K562 (cell line): ENCODE measurements around the gene SLC2A4. TPM values are rescaled to one million over a fixed set of nuclear protein-coding genes. Genes with fewer than 3 reads are reported as not detected.

ENCODE experiments used
- ATF1 ChIP-seq, 2 experiments: fragments of 450-650 bp in 1 of 2; IDR thresholded peaks; 2 replicates each; pipeline ENCODE4 v1.6.1; 2016; ENCODE audit warnings: missing compliant biosample characterization in 1 of 2, missing genetic modification characterization in 1 of 2
- BCOR ChIP-seq: fragments of 450-650 bp; IDR thresholded peaks from 2 replicates; pipeline ENCODE4 v1.6.1; 2016
- DACH1 ChIP-seq: fragments of 450-650 bp; IDR thresholded peaks from 2 replicates; pipeline ENCODE4 v1.6.1; 2018; ENCODE audit not compliant: partially characterized antibody
- KLF13 ChIP-seq: fragments of 450-650 bp; IDR thresholded peaks from 2 replicates; pipeline ENCODE4 v1.6.1; 2016; ENCODE audit warnings: missing genetic modification characterization, low read depth, mild to moderate bottlenecking, missing compliant biosample characterization, moderate library complexity, borderline replicate concordance
- LARP7 ChIP-seq: fragments of 450-650 bp; IDR thresholded peaks from 2 replicates; pipeline ENCODE4 v1.6.1; 2016
- POLR2AphosphoS5 ChIP-seq: IDR thresholded peaks from 2 replicates; pipeline ENCODE4 v1.6.1; 2011; ENCODE audit warnings: mild to moderate bottlenecking, low read depth, low read length, moderate library complexity; ENCODE audit not compliant: control insufficient read depth, insufficient read depth
- RUNX1 ChIP-seq: sonication (generic); IDR thresholded peaks from 2 replicates; pipeline ENCODE4 v1.6.1; 2016; ENCODE audit warnings: antibody characterized with exemption, low read depth
- SIX5 ChIP-seq, 2 experiments: IDR thresholded peaks; 2 replicates each; pipeline ENCODE4 v1.6.1; 2011; ENCODE audit warnings: low read length in 2 of 2, borderline replicate concordance in 1 of 2, low read depth in 1 of 2, mild to moderate bottlenecking in 1 of 2, moderate library complexity in 1 of 2; ENCODE audit not compliant: insufficient read depth in 1 of 2
- SMARCC2 ChIP-seq: fragments of 450-650 bp; IDR thresholded peaks from 2 replicates; pipeline ENCODE4 v1.6.1; 2017; ENCODE audit warnings: antibody characterized with exemption, moderate library complexity, mild to moderate bottlenecking, low read depth
- SRSF3 ChIP-seq: fragments of 200-400 bp; formaldehyde crosslinking; IDR thresholded peaks from 2 replicates; pipeline ENCODE4 v1.6.1; 2016; ENCODE audit warnings: mild to moderate bottlenecking, low read length, moderate library complexity; ENCODE audit not compliant: insufficient read depth
- U2AF1 ChIP-seq: fragments of 200-400 bp; formaldehyde crosslinking; optimal IDR thresholded peaks from 2 replicates; pipeline ENCODE3; 2017; ENCODE audit warnings: mild to moderate bottlenecking, low read depth, low read length, moderate library complexity
- ZBTB2 ChIP-seq: fragments of 450-650 bp; IDR thresholded peaks from 2 replicates; pipeline ENCODE4 v1.6.1; 2016; ENCODE audit warnings: antibody characterized with exemption
- ZBTB34 ChIP-seq: fragments of 250-450 bp; sonication (Bioruptor Pico); IDR thresholded peaks from 2 replicates; pipeline ENCODE4 v1.8.0; 2021; ENCODE audit warnings: mild to moderate bottlenecking, moderate library complexity
- ZBTB43 ChIP-seq: sonication (generic); formaldehyde crosslinking; IDR thresholded peaks from 2 replicates; pipeline ENCODE4 v1.8.0; 2023; ENCODE audit warnings: mild to moderate bottlenecking, missing genetic modification reagents
- ZNF146 ChIP-seq: IDR thresholded peaks from one replicate; pipeline ENCODE4 v1.6.1; 2018; ENCODE audit warnings: missing compliant biosample characterization; ENCODE audit not compliant: unreplicated experiment
- ZNF57 ChIP-seq: fragments of 450-650 bp; formaldehyde crosslinking; IDR thresholded peaks from 2 replicates; pipeline ENCODE4 v1.4.0; 2020; ENCODE audit warnings: mild to moderate bottlenecking, moderate library complexity
- polyA plus RNA-seq, 8 experiments: library from polyadenylated mRNA; depleted of rRNA in 4 of 8; stranded (reverse) in 5 of 8; unstranded in 3 of 8; fragments of >200 nt; fragmentation: Nextera tagmentation in 2 of 8; fragmentation: Illumina TruSeq in 1 of 8; extraction: Ambion mirVana in 2 of 8; extraction: Trizol in 1 of 8; gene quantifications; 2 replicates each; pipeline versions ENCODE4 v1.2.1 to v1.2.3, GENCODE V29; 2011 to 2014; ENCODE audit warnings: inconsistent platforms in 1 of 8, missing spikeins in 1 of 8
- total RNA-seq, 7 experiments: library from RNA; depleted of rRNA in 6 of 7; stranded (reverse); fragments of >200 nt in 6 of 7; fragmentation: Illumina TruSeq in 2 of 7; extraction: Trizol in 2 of 7; gene quantifications; 2 replicates each; pipeline versions ENCODE4 v1.2.1 to v1.2.3, GENCODE V29; 2011 to 2021; ENCODE audit warnings: low replicate concordance in 1 of 7
- TF ChIP-seq, protein P1 (sequence below): sonication (generic); formaldehyde crosslinking; IDR thresholded peaks from 2 replicates; pipeline ENCODE4 v1.8.1; 2023; ENCODE audit warnings: mild to moderate bottlenecking, missing genetic modification reagents
- TF ChIP-seq, protein P2 (sequence below): fragments of 250-450 bp; sonication (Bioruptor Pico); IDR thresholded peaks from 2 replicates; pipeline ENCODE4 v1.8.0; 2021; ENCODE audit warnings: borderline replicate concordance, mild to moderate bottlenecking, moderate library complexity; ENCODE audit not compliant: poor library complexity, severe bottlenecking
- TF ChIP-seq, protein P3 (sequence below): fragments of 450-650 bp; formaldehyde crosslinking; IDR thresholded peaks from 2 replicates; pipeline ENCODE4 v1.4.0; 2020; ENCODE audit warnings: mild to moderate bottlenecking, moderate library complexity
- TF ChIP-seq, protein P4 (sequence below): fragments of 250-450 bp; sonication (Bioruptor Pico); IDR thresholded peaks from 2 replicates; pipeline ENCODE4 v1.8.0; 2021; ENCODE audit warnings: moderate library complexity, mild to moderate bottlenecking, inconsistent platforms

SLC2A4 gene
- total and polyA plus RNA-seq, 9 of the 15 experiments (the other 6 are each of a cell fraction or from before 2014, with no cell fraction given), result 0.74 to 3.5 (median 1.6) TPM

DNA sequence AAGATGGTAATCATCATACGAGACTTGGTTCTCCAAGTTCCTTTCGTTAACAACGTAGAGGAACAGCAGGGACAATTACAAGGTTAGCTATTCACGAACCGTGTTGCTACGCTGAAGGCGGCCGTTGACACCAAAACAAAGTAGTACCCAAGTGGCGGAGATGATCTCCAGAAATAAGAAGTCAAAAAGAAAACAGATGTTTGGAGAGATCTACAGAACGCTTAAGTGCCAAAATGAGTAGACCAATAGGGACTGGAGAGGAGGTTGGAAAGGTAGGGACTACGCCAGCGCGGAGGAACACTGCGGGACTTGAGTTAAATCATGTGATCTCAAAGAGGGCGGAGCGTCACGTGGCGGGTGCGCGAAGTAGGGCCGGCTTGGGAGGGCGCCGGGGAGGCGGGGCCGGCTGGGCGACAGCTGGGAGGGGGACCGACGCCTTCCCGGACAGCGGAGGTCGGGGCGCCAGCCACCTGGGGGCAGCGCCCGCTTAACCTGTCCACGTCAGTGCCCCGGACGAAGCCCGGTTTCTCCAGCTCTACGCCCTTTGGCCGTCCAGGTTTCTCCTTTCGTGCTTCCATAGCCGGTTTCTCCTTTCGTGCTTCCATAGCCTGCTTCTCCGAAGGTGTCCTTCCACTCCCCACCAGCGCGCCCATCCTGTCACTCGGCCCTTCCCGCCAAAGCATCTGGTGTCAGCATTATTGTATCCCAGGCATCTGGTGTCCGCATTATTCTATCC is 38.6 kb upstream of the SLC2A4 start (continued):
- TF ChIP-seq, protein P1, sequence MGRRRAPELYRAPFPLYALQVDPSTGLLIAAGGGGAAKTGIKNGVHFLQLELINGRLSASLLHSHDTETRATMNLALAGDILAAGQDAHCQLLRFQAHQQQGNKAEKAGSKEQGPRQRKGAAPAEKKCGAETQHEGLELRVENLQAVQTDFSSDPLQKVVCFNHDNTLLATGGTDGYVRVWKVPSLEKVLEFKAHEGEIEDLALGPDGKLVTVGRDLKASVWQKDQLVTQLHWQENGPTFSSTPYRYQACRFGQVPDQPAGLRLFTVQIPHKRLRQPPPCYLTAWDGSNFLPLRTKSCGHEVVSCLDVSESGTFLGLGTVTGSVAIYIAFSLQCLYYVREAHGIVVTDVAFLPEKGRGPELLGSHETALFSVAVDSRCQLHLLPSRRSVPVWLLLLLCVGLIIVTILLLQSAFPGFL (CRISPR knock-in tag), result no peak
- TF ChIP-seq ZBTB34 (CRISPR knock-in tag) (no peak), DACH1 (peak; percentile 66), ZNF146 (no peak), SMARCC2 (no peak), POLR2AphosphoS5 (peak; percentile 66; the same call in 1 of the 2 replicates), ATF1 (CRISPR knock-in tag; IDR thresholded peaks at IDR 0.05) (no peak), ATF1 (tag; IDR thresholded peaks at IDR 0.05) (peak; percentile 89), BCOR (peak; percentile 77), RUNX1 (no peak), LARP7 (no peak), ZBTB43 (CRISPR knock-in tag) (no peak), SRSF3 (no peak), KLF13 (tag) (peak; percentile 87), U2AF1 (no peak), ZNF57 (CRISPR knock-in tag) (no peak), ZBTB2 (peak; percentile 59; the same call in 1 of the 2 replicates), SIX5 (IDR thresholded peaks at IDR 0.05; ENCODE audit: borderline replicate concordance in 1 of 2, insufficient read depth in 1 of 2, low read depth in 1 of 2, low read length in 2 of 2) (no peak)
- TF ChIP-seq, protein P2, sequence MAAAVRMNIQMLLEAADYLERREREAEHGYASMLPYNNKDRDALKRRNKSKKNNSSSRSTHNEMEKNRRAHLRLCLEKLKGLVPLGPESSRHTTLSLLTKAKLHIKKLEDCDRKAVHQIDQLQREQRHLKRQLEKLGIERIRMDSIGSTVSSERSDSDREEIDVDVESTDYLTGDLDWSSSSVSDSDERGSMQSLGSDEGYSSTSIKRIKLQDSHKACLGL (CRISPR knock-in tag), result no peak
- TF ChIP-seq, protein P3, sequence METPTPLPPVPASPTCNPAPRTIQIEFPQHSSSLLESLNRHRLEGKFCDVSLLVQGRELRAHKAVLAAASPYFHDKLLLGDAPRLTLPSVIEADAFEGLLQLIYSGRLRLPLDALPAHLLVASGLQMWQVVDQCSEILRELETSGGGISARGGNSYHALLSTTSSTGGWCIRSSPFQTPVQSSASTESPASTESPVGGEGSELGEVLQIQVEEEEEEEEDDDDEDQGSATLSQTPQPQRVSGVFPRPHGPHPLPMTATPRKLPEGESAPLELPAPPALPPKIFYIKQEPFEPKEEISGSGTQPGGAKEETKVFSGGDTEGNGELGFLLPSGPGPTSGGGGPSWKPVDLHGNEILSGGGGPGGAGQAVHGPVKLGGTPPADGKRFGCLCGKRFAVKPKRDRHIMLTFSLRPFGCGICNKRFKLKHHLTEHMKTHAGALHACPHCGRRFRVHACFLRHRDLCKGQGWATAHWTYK (CRISPR knock-in tag), result no peak
- TF ChIP-seq, protein P4, sequence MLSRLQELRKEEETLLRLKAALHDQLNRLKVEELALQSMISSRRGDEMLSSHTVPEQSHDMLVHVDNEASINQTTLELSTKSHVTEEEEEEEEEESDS (CRISPR knock-in tag), result no peak
